HG03095 (cell line): Measurements from ENCODE around the gene HERC4.
"Not testable (repeated sequence)": the region's sequence is repeated elsewhere in the genome, so short reads cannot be mapped to it uniquely, and the experiment has no call there.

ENCODE experiments used
- ATAC-seq: cut with Tn5 transposase; IDR thresholded peaks from one replicate; pipeline ENCODE4 v1.9.1; 2021; ENCODE audit warnings: moderate library complexity; ENCODE audit not compliant: unreplicated experiment

The HERC4 gene

GRCh38 chr10:67975871-67976270 lies 99.2 kb downstream of the HERC4 start:
- ATAC-seq, result no peak

GRCh38 chr10:67971311-67971710 lies 103.8 kb downstream of the HERC4 start:
- ATAC-seq, result no peak

GRCh38 chr10:67969875-67970274 lies 105.2 kb downstream of the HERC4 start:
- no peak for ATAC-seq

GRCh38 chr10:67966035-67966434 lies 109.0 kb downstream of the HERC4 start:
- not testable (repeated sequence) for ATAC-seq

- no peak for ATAC-seq
Measured at GRCh38 chr10:67965456-67965855, 109.6 kb downstream of the HERC4 start.

DNA sequence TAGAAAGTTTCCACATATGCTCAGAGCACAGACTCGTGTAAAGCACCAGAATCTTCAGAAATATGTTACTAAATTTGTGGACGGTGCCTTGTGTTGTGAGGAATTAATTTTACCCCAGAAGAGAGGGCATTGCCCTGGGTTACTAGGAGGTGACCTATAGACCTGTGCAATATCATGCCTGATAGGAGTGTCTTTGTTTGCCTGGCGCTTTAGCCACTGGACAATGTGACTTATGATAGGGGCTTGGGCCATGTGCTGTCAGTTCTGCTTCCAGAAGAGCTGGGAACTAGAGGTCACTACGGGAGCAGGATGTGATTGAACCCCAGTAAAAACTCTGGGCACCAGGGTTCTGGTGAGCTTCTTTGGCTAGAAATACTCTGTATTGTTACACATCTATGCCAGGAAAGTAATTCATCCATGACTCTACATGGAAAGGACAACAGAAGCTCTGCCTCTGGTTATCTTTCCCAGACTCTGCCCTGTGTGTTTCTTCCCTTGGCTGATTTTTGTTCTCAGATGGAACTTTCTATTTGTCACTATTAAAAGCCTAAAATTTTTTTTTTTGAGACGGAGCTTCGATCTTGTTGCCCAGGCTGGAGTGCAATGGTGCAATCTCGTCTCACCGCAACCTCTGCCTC lies 115.1 kb downstream of the HERC4 start:
- no peak for ATAC-seq

DNA sequence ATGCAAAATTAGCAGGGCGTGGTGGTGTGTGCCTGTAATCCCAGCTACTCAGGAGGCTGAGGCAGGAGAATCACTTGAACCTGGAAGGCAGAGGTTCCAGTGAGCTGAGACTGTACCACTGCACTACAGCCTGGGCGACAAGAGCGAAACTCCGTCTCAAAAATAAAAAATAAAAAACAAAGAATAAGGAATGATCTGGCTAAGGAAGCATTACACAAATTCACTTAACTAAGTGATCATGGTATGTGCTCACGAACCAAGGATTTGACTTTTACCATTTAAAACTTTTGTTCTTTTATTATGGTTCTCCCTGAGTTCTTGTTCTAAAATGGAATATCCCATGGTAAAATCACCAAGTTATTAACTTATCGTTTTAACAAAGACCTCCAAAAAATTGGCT lies 119.5 kb downstream of the HERC4 start:
- ATAC-seq, result no peak

DNA sequence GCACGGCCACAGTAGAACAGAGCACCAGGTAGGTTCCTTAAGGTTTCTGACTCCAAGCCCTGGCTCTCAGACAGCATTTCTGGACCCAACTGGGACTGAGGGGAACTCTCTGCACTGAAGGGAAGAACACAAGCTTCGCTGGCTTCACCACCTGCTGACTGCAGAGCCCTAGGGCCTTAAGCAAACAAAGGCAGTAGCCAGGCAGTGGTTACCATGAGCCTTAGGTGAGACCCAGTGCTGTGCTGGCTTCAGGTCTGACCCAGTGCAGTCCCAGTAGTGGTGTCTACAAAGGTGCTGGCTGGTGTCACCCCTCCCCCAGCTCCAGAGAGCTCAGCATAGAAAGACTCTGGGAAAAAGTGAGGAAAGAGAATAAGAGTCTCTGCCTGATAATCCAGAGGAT lies 131.2 kb downstream of the HERC4 start:
- no peak for ATAC-seq

DNA sequence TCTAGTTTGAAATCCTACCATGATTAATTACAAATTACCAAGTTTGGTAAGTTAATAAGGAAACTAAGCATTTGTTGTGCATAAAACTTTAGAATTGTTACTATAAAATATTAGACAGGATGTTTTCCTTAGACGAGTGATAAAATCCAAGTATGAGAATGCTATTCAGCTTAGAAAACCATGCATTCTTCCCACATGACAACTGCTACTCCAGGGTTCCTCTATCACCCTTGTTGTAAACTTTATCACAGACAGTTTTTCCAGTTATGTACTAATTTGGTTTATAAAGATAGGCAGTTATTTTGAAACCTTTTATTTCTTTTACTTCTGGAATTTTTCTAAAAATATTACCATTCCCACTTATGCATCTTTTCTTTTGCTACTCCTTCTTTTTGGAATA lies 138.7 kb downstream of the HERC4 start:
- no peak for ATAC-seq

- no peak for ATAC-seq
Measured at GRCh38 chr10:67935223-67935622, 139.9 kb downstream of the HERC4 start.

- ATAC-seq, result no peak
Measured at GRCh38 chr10:67934336-67934735, 140.7 kb downstream of the HERC4 start.

GRCh38 chr10:67933199-67933598 lies 141.9 kb downstream of the HERC4 start:
- no peak for ATAC-seq

GRCh38 chr10:67926951-67927350 lies 148.1 kb downstream of the HERC4 start:
- no peak for ATAC-seq

DNA sequence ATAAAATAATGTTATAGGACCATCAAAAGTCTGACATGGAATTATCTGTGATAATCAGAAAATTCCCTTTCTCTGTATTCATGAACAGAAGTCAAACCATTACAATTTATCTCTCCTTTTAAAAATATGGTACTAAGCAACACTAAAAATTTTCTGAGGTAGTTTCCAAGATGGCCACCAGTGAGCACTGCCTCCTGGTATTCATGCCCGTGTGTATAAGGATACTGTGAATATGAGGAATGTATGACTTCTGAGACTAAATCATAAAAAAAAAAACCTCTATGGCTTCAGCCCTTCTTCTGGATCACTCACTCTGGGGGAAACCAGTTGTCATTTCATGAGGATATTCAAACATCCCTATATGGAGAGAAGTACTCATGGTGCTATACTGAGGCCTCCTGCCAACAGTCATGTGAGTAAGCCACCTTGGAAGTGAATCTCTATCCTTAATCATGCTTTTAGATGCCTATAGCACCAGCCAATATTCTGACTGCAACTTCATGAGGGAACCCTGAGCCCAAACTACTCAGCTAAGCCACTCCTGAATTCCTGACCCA lies 149.6 kb downstream of the HERC4 start:
- no peak for ATAC-seq

GRCh38 chr10:67924136-67924535 lies 150.9 kb downstream of the HERC4 start:
- no peak for ATAC-seq

DNA sequence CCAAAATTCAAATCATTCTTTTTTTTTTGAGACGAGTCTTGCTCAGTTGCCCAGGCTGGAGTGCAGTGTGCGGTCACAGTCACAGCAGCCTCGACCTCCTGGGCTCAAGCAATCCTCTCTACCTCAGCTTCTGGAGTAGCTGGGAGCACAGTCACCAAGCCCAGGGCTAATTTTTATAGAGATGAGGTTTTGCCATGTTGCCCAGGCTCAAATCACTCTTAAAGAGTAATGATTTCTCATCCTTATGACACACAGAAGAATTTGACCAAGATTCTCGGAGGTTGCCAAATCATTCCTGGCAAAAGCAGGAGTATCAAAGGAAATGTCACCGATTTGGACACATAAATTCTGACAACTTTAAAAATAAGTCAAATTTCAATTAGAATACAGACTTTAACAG lies 151.5 kb downstream of the HERC4 start:
- ATAC-seq, result no peak

- no peak for ATAC-seq
Measured at GRCh38 chr10:67921065-67921464, 154.0 kb downstream of the HERC4 start.

DNA sequence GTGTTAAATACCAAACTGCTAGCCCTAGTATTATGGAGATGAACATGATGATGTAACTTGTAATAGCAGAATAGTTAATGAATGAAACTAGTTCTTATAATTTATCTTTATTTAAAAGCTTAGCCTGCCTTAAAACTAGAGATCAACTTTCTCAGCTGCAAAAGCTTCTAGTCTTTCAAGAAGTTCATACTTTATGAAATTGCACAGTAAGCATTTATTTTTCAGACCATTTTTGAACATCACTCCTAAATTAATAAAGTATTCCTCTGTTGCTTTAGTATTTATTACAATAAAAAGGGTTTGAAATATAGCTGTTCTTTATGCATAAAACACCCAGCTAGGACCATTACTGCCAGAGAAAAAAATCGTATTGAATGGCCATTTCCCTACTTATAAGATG lies 157.4 kb downstream of the HERC4 start:
- ATAC-seq, result no peak

DNA sequence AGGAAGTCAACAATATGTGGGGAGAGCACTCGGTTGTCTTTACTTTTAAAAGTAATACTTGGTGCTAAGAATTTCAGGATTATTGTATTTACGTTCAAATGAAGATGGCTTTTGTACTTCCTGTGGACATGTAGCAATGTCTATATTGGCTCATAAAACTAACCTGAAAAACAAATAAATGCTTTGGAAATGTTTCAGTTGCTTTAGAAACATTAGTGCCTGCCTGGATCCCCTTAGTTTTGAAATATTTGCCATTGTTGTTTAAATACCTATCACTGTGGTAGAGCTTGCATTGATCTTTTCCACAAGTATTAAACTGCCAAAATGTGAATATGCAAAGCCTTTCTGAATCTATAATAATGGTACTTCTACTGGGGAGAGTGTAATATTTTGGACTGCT lies 157.9 kb downstream of the HERC4 start:
- ATAC-seq, result no peak

GRCh38 chr10:67914777-67915340 lies 160.2 kb downstream of the HERC4 start:
- no peak for ATAC-seq

GRCh38 chr10:67912331-67912946 lies 162.6 kb downstream of the HERC4 start:
- ATAC-seq, result no peak

DNA sequence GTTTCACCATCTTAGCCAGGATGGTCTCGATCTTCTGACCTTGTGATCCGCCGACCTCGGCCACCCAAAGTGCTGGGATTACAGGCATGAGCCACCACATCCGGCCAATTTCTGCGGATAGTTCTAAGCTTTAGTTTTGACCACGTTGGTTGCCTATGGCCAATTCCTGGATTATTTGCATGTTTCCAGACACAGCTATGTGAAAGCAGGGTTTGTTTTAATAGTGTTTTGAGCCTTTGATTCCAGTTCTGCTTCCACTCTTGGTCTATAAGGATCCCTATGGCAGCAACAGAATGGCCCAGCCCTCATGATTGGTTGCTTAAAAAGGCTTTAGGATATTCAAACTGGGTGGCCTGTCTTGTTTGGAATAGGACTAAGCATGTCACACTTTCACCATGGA lies 171.5 kb downstream of the HERC4 start:
- ATAC-seq, result no peak
